Breast epithelium (tissue), 3 donors: ENCODE results near the gene AMOTL1.

Source experiments
- POLR2A ChIP-seq: fragments of 450-650 bp; IDR thresholded peaks from one replicate; pipeline ENCODE4 v1.6.1; 2016; ENCODE audit warnings: antibody characterized with exemption, mild to moderate bottlenecking, moderate library complexity
- POLR2AphosphoS5 ChIP-seq, 3 donors: sonication (generic); formaldehyde crosslinking; IDR thresholded peaks; one replicate each; pipeline ENCODE4 v1.6.1; 2017; ENCODE audit warnings: antibody characterized with exemption in 3 of 3
- TF ChIP-seq, protein P1 (sequence below), 3 donors: fragments of 450-650 bp; IDR thresholded peaks; one replicate each; pipeline ENCODE4 v1.5.1; 2016 to 2017; ENCODE audit warnings: antibody characterized with exemption in 3 of 3, mild to moderate bottlenecking in 3 of 3, moderate library complexity in 3 of 3

DNA sequence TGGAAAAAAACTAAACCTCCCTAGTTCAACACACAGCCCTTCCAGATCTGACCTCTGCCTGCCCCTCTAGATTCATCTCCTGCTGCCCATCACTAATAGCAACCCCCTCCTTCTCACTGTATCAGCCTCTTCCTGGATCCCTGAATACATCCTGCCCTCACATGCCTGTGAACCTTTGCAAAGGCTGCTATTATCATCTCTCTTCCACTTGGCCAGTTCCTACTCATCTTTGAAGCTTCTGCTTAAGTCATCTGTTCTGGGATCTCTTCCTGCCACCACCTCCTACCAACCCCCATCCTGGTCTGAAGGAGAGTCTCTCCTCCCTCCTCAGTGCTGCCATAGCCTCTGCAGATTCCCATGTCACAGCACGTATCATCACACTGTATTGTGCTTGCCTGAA is 38.0 kb upstream of the AMOTL1 start:
- TF ChIP-seq, protein P1, sequence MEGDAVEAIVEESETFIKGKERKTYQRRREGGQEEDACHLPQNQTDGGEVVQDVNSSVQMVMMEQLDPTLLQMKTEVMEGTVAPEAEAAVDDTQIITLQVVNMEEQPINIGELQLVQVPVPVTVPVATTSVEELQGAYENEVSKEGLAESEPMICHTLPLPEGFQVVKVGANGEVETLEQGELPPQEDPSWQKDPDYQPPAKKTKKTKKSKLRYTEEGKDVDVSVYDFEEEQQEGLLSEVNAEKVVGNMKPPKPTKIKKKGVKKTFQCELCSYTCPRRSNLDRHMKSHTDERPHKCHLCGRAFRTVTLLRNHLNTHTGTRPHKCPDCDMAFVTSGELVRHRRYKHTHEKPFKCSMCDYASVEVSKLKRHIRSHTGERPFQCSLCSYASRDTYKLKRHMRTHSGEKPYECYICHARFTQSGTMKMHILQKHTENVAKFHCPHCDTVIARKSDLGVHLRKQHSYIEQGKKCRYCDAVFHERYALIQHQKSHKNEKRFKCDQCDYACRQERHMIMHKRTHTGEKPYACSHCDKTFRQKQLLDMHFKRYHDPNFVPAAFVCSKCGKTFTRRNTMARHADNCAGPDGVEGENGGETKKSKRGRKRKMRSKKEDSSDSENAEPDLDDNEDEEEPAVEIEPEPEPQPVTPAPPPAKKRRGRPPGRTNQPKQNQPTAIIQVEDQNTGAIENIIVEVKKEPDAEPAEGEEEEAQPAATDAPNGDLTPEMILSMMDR (IDR thresholded peaks at IDR 0.05): no peak
- TF ChIP-seq POLR2A (no peak), POLR2AphosphoS5 (IDR thresholded peaks at IDR 0.05) (no peak)
